C4-2B (cell line): ENCODE data around the gene TPRN.

ENCODE experiments used
- H3K27ac ChIP-seq: fragments of 450-650 bp; 2 replicates; pipeline ENCODE4 v1.5.1; 2017
- CTCF ChIP-seq: fragments of 450-650 bp; conservative IDR thresholded peaks from 2 replicates; pipeline ENCODE4 v1.5.1; 2017; ENCODE audit warnings: mild to moderate bottlenecking
- ZFX ChIP-seq: fragments of 450-650 bp; IDR thresholded peaks from 2 replicates; pipeline ENCODE4 v1.6.1; 2017

Gene TPRN

GRCh38 chr9:137160716-137161557, 39.6 kb downstream of the TPRN start:
- H3K27ac ChIP-seq: no peak overlapping the region

GRCh38 chr9:137160054-137160425, 40.5 kb downstream of the TPRN start:
- TF ChIP-seq CTCF (no peak), ZFX (no peak)
- H3K27ac ChIP-seq: no peak overlapping the region

More at GRCh38 chr9:137160716-137161557, 39.6 kb downstream of the TPRN start:
- no peak for TF ChIP-seq ZFX
- TF ChIP-seq CTCF: no peak

DNA sequence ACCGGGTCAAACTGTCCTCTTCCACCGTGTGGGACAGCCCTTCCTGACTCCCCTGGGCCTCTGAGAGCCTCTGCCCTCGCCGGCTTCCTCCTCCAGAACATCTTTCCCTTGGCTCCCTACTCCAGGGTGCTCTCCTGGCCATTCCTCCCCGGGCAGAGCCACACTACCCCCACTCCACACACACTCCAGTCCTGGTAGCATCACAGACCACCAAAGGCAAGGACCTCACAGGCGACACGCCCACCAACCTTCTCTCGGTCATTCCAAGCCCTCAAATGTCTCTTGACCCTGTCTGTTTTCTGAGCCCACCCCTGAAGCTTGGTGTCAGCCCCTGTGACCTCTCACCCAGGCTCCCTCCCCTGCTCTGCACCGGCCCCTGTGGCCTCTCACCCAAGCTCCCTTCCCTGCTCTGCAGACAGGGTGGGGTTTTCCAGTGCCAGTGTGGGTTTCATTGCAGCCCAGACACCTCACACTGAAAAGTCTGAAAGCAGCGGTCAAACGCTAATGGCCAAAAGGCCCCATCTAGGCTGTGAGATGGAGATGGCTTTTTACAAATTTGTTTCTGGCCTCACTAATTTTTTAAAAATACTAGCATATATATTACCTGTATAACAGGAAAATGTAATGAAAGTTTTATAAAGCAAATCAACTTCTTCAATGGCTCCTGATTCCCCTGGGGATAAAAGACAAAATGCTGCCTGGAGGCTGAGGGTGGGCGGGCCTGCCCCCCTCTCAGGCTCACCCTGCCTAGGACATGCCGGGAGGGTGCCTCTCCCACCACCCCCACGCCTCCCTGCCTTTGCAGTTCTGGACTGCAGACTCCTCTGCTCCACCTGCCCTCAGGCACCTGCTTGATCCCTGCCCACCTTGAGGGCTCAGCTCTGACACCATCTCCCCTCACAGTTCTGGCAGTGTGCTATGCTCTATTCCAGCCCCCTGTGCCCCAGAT, 41.2 kb downstream of the TPRN start:
- TF ChIP-seq ZFX: no peak
- no peak for TF ChIP-seq CTCF

GRCh38 chr9:137158625-137159024, 41.9 kb downstream of the TPRN start:
- H3K27ac ChIP-seq: no peak overlapping the region
- no peak for TF ChIP-seq ZFX
- no peak for TF ChIP-seq CTCF

More for the DNA sequence above, 41.2 kb downstream of the TPRN start:
- no peak overlapping the region for H3K27ac ChIP-seq

DNA sequence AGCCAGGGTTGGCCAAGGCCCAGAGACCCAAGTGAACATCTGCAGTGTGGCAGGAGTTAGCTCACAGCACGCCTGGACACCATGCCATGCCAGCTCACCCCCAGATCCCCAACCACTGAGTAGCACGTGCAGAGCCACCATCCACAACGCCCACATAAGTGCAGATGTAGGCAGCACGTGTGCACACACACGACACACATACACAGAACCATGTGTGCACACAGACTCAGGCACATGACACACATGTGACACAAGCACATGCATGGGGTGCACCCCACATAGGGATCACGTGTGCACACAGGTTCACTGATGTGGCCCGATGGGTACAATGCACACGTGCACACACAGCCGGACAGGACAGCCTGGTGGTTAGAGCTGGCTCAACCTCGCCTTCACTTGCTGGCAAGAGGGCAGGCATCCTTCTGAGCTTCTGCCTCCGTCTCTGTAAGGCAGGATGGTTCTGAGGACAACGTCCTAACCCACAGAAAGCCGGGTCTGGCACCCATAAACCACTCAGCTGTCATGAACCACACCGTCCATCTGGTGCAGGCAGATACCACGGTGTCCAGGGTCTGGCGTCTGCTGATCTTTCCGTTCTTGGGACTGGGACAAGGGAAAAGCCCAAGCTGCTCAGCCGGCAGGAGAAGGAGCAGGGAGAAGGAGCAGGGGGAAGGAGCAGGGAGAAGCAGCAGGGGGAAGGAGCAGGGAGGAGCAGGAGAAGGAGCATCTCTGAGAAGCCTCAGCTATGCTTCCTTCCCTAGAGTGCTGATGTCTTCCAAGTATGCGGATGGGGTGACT, 42.7 kb downstream of the TPRN start:
- H3K27ac ChIP-seq: no peak overlapping the region
- TF ChIP-seq ZFX: no peak
- TF ChIP-seq CTCF: no peak

GRCh38 chr9:137156567-137157375, 43.8 kb downstream of the TPRN start:
- no peak overlapping the region for H3K27ac ChIP-seq
- TF ChIP-seq CTCF (no peak), ZFX (no peak)
